HG03469 (cell line): ENCODE results near the gene ABCC5.

Experiments
- ATAC-seq: cut with Tn5 transposase; IDR thresholded peaks from one replicate; pipeline ENCODE4 v1.9.1; 2021; ENCODE audit warnings: mild to moderate bottlenecking, moderate library complexity, moderate number of reproducible peaks; ENCODE audit not compliant: unreplicated experiment

The ABCC5 gene

DNA sequence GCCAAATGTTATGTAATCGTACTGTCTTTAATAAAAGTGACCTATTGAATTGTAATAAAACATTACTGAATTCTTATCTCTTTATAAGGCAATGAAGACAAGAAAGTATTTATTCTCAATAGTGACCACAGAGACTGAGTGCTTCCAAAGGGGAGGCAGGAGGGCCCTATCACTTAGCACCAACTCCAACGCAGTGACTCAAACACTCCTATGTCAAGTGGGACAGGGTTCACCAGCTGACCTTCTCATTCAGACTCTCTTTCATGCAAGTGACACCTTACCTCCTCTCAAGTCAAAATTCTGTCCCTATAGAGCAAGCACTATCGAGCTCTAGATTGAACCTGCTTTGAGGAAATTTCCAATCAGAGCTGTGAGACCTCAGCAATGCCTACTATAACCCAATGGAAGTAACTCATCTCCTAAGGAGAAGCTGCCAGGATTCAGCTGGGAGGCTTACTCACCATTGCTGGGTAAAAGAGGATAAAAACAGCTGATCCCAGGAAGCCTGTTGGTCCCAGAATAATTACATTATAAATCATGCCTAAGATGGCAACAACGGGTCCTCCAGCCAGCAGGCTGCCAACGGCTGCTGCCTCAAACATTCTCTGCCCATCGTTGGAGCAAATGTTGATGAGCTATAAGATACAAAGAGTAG is 35.6 kb downstream of the ABCC5 start:
- ATAC-seq = no peak

DNA sequence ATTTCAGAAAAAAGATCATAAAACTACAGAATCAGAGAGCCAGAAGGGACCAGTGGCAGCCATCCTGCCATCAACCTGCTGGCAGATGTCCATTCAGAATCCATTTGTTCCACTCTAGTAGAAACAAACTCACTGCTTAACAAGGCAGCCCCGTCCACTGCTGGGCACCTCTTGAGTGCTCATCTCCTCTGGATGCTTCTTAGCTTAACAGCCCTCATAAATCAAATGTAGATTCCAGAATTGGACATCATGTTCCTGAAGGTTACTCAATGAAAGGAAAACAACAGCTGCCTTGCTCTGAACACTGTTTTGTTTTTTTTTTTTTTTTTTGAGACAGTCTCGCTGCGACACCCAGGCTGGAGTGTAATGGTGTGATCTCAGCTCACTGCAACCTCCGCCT is 37.3 kb downstream of the ABCC5 start:
- ATAC-seq = no peak

DNA sequence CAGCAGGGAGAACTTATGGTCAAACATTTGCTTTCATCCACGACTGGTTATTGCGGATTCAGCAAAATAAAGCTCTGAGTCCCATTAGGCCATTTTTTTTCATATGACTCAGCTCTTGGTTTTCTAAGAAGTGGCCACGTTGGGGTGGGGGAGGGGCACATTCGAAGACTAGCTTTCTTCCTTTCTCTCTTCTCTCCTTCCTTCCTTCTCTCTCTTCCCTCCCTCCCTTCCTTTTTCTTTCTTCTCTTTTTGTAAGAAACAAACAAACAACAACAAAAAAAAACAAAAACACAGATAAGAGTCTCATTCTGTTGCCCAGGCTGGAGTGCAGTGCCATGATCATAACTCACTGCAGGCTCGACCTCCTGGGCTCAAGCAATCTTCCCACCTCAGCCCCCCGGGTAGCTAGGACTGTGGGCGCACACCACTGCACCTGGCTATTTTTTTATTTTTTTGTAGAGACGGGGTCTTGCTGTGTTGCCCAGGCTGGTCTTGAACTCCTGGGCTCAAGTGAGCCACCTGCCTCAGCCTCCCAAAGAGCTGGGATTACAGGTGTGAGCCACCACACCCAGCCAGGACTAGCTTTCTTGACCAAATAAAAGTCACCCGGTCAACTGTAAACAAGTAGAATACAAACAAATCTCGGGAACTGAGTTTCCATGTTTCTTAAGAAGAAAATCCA is 41.6 kb downstream of the ABCC5 start:
- no peak for ATAC-seq

DNA sequence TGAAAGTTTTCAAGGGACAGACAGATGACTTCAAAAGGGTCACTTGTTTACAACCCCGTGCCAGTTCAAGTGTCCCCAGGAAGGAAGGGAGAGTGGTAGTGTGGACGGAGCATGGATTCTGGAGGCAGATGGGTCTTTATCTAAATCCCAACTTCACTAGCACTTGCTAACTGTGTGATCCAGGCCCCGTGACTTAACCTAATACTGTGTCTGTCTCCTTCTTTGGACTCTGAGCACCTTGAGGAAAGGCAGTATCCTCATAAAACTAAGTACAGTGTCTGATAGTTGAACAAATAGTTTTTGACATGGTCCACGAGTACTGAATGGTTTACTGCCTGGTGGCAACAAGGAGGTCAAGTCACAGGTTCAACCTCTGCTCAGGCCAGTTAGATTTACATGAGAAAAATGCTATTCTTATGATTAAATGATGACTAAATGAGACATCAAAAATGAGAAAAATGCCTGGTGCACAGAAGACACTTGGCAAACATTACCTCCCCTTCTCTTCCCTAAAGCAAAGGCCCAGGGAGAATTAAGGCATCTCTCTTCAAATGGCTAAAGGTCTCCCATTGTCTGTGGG is 48.9 kb downstream of the ABCC5 start:
- no peak for ATAC-seq

DNA sequence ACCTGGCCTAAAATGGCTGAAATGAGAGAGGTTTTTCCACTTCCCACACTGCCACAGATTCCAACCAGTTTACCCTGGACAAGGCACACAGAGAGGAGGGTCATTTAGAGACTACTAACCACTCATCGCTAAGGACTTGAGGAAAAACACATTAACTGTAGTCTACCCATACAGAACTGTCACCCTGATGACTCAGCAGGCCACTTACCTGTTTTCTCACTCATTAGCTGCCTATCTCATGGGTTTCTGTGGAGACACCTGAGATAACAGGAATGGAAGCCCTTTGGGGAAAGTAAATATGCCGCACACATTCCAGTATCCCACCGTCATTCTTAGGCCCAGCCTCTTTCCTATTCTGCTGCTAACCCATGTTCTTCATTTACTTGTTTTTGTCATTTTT is 50.0 kb downstream of the ABCC5 start:
- ATAC-seq = no peak

DNA sequence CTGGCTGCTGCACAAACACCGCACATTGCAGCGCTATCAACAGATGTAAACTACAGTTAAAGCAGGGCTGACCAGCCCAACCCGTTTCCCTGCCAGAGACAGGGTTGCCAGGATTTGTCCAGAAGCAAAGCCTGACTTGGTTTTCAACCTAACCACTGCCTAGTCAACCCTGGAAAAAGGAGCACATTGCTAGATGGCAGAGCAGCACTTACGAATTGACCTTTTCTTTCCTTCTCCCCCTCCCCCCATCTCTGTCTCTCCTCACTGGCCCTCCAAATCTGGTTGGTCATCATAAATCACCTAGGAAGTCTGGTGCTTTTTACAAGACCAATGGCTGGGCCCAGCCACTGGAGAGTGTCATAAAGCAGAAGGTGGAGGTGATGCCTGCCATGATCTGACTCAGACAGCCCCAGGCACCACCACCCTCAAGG is 51.3 kb downstream of the ABCC5 start:
- ATAC-seq = no peak

DNA sequence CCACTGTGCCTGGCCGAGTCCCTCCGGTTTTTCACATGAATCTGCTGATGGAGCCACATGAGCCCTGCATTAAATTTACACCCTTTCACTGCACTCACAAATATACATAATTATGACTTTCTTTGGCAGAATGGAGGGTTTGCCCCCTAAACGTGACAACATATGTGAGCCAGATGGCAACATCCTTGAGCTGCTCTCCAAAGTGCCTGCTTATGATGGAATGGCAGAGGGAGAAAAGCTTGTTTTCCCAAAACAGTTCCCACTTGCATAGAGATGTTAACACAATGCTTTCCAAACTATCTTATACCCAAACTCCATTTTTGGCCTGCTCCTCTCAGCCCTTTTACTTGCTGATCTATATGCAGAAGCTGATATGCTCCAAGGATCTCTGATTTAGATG is 54.9 kb downstream of the ABCC5 start:
- no peak for ATAC-seq

DNA sequence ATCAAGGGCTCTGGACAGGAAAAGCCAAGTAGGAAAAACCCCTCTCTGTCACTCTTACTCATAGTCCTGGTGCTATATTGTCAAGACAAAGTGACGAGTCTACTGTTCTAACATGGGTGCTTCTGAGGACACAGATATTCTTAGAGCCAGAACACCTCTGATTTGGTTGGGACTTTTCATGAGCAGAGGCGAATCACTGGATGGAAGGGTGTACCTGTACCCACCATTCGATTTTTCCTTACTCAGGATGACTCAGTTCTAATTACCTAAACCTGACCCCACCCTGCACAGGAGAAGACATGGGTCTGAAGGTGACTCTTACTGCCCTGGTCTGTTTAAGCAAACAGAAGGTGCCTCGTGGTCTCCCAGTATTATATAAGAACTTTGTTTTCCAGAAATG is 58.5 kb downstream of the ABCC5 start:
- no peak for ATAC-seq

DNA sequence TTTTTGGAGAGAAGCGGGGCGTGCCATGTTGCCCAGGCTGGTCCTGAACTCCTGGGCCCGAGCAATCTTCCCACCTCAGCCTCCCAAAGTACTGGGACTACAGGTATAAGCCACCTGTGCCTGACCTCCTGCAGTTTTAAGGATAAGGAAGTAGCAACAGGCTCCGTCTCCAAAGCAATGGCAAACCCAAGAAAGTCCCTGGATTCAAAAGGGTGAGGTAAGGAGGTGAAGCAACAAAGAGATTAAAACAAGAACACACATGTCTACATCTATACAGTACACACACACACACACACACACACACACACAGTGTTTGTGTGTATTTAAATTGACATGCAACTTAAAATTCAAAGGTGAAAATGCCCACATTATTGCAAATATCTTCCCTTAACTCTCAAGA is 58.9 kb downstream of the ABCC5 start:
- ATAC-seq = no peak

DNA sequence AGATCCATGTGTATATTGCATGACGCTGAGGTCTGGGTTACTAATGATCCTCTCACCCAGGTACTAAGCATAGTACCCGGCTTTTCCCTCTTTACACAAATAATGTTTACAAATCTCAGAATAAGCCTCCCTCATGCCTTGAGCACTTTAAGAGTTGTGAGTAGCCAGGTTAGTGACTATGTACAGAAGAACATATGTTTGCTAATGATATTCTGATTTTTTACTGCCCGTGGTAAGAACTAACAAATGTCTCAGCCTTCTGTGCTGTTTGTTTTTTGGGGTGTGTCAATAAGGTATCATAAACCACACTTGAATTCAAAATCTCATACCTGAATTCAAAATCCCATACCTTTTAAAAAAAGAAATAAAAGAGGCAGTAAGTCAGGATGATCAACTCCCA is 59.5 kb downstream of the ABCC5 start:
- ATAC-seq = no peak

DNA sequence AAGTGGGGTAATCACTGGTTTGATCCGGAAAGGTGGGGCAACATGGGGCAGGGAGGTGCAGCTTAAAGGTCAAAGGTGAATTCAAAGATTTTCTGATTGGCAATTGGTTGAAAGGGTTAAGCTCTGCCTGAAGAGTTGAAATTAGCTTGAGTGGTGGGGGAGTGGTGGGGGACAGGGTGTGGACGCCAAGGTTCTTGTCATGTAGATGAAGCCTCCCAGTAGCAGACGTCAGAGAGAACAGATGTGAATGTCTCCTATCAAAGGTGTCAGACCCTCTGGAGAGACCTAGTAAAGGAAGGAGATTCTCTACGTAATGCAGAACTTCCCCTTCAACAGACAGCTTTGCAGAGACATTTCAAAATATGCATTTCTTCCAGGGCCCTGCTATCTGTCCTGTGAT is 62.8 kb downstream of the ABCC5 start:
- ATAC-seq = no peak

DNA sequence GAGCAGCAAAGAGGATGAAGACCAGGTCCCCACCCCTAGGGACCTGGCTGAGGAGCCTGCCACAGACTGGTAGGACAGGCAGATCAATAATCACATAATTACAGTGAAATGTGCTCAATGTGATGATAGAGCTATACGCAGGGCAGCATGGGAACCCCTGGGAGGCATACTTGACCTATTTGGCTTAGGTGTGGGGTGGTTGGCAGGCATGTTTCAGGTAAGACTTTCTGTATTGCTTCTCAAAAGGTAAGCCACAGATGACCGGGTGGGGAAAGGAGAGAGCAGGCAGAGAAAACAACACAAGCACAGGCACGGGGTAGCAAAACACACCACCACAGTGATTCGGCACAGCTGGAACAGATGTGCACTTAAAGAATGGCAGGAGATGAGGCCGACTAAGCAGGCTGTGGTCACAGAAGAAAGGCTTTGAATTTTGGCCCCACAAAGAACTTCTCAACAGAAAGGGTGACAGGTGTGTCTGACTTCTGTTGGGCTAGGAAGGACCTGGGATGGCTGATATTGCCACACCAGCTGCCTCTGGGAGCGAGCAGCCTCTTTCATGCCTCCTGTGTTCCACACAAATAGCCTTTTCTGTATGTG is 64.1 kb downstream of the ABCC5 start:
- no peak for ATAC-seq

DNA sequence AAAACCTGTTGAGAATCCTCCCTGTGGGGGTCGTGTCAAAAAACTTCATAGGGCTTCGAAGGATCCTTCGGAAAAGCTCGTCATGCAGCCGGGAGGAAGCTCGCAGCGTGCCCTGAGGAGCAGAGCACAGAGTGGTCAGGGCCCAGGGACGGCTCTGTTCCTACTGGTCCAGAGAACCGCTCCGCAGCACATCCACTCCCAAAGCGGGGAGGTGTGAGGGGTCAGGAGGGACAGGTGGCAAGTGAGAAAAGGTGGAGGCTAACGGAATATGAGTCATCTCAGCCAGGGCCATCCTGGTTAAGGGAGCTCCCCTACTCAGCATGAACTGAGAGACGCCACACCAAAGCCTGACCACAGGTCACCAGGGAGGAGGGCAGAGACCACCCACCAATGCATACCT is 66.2 kb downstream of the ABCC5 start:
- no peak for ATAC-seq

DNA sequence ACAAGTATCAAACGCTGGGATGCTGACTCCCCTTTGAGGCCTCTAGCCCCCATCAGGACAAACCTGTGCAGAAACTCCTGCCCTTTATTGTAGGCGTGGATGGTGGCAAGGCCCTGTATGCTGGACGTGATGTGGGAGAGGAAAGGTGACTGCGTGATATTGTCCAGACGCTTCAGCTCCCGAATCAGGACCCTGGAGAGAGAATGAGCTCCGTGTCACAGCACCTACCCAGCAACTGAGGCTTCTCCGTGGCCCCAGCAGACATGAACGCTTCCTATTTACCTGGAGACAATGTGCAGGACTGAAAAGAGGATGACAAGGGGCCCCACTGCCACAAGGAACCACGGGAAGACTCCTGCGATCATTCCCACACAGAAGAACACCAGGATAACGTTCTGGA is 68.0 kb downstream of the ABCC5 start:
- ATAC-seq = no peak

DNA sequence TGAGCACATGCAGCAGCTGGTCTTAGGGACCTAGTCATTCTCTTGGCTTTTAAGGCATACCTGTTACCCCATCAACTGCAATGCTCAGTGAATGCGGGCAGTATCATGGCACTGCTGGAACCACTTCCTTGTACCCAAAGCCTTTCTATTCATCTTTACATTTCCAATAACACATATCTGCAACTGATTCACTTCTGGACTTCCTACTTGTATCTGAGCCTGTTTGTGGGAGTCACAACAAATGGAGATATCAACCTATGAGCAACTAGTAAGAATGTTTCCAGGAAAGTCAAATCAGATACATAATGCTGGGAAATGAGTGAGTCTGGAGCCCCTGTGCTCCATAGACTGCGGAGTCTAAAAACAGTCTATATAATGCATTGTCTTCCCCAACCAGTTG is 71.6 kb downstream of the ABCC5 start:
- no peak for ATAC-seq

DNA sequence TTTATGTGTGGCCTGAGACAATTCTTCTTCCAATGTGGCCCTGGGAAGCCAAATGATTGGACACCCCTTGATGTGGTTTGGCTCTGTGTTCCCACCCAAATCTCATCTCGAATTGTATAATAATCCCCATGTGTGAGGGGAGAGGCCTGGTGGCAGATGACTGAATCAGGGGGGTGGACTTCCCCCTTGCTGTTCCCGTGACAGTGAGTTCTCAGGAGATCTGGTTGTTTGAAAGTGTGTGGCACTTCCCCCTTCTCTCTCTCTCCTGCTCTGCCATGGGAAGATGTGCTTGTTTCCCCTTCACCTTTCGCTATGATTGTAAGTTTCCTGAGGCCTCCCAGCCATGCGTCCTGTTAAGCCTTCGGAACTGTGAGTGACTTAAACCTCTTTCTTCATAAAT is 72.9 kb downstream of the ABCC5 start:
- no peak for ATAC-seq

DNA sequence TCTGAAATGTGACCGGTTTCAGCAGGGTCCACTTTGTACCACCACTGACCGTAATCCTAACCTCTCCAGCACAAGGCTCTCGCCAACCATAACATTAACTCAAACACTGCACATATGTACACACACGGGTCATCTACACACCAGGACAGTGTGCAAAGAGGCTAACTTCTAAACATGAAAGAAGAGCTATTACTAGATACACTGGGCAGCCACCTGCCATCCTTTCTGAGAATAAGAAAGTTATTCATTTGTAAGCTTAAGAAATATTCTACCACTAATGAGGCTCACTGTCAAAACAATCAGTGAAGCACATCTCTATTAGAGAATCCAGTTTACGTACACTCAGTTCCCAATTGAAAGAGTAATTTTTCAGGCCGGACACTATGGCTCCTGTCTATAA is 73.9 kb downstream of the ABCC5 start:
- no peak for ATAC-seq

DNA sequence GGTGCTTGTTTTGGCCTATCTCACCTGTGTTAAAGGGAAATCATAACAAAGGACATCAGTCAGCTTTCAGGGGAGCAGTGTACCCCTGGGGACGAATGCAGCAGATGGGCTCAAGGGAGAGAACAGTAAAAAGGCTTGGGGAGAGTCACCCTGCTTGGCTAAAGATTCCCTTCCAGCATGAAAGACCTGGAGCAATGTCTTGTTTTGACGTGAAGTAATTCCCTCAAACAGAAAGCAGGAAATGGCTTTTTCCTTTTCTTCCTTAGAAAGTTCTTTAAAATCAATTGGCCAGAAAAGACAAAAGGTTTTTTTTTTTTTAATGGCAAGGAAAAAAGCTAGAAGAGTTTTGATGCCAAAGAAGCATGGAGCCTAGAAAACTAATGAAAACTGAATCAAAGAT is 76.5 kb downstream of the ABCC5 start:
- ATAC-seq = no peak

DNA sequence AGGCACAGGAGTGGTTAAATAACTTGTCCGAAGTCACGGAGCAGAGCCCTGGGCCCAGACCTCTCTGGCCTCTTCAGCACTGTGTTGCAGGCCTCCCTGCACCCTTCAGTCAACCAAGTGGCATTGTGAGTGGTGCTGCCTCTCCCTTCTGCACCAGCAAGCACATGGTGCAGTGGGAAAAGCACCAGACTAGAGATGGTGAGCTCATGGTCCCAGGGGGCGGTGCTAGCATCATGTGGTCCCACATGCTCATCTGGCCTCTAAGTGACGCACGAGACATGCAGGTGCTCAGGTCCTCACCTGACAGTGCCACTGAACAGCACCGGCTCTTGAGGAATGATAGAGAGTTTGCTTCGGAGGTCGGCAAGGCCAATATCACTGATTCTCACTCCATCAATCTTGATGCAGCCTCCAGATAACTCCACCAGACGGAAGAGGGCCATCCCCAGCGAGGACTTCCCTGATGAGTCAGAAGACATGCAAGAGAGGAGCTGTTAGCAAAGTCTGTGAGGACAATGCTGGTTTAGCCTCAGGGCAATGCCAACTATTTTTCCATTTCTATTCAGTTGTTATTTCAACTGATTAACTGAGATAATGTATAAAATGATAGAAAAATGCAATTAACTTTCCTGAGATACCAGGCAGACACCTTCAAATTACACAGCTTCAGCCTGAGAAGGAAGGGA is 79.9 kb downstream of the ABCC5 start:
- no peak for ATAC-seq

DNA sequence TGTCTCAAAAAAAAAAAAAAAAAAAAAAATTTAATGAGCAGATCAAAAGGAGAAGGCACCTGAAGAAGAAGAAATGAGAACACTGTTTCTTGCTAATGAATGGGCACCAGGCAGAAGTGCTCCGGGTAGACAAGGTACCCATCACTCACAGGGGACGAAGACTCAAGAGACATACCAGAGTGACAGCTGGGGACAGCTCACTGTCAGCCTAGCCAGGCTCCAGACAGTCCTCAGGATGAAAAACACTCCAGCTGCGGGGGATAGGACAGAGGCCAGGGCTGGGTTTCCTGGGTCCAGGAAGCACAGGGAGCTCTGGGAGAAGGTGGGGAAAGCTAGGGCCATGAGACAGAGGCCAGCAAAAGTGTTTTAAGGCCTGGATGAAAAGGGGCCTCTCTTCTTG is 84.5 kb downstream of the ABCC5 start:
- no peak for ATAC-seq

DNA sequence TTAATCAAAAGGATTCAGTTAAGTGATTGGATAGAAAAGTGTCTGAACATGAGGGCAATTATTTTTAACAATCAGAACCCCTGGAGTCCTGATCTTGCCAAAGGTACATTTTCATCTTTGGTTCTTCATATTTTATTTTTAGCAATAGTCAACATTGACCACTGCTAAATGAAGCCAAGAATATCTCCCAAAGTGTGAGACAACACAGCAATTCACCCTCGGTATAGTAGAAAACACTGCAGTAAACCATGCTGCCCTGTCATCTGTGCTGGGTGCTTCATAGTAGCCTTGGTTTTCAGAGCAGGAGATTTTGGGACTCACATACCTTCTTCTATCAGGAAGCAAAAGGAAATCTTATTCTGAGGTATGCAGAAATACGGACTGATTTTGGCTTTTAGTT is 85.8 kb downstream of the ABCC5 start:
- ATAC-seq = no peak

DNA sequence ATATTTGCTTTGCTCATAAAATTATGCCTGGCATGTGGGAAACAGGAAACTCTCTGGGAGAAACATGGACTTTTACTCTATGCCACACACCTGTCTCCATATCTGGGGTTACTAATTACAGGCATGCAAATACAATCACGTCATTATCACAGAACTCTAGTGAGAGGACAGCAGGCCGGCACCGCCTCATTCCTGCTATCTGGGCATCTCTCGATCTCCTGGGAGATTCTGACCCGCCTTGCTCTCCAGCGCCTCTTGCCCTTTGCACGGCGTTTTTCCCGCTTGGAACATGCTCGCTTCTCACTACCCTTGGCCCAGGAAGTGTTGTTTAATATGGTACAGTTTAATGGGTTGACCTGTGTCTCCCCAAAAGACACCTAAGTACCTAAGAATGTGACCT is 87.6 kb downstream of the ABCC5 start:
- no peak for ATAC-seq
